Neural progenitor cell (in vitro differentiated cells): Measurements from ENCODE around the gene LTBP2. TPM values are rescaled to one million over a fixed set of nuclear protein-coding genes. Genes with fewer than 3 reads are reported as not detected.

Source experiments
- DNase-seq: peaks from one replicate; pipeline ENCODE4 v3.0.0-alpha.2; 2016; ENCODE audit warnings: low spot score
- H2AFZ ChIP-seq: fragments of 200-600 bp; sonication (generic); replicated peaks from 2 replicates; pipeline ENCODE4 v1.6.1; 2016; ENCODE audit warnings: antibody characterized with exemption
- H3F3A ChIP-seq: fragments of 200-600 bp; sonication (generic); 2 replicates; pipeline ENCODE4 v1.6.1; 2016; ENCODE audit warnings: antibody characterized with exemption, low read depth
- H3K27ac ChIP-seq: fragments of 200-600 bp; sonication (generic); 2 replicates; pipeline ENCODE4 v1.5.1; 2016; ENCODE audit warnings: mild to moderate bottlenecking
- H3K27me3 ChIP-seq: fragments of 200-600 bp; sonication (generic); 2 replicates; pipeline ENCODE4 v1.6.1; 2016; ENCODE audit warnings: mild to moderate bottlenecking, moderate library complexity
- H3K36me3 ChIP-seq: fragments of 200-600 bp; sonication (generic); 2 replicates; pipeline ENCODE4 v1.5.1; 2016
- H3K4me1 ChIP-seq: fragments of 200-600 bp; sonication (generic); 2 replicates; pipeline ENCODE4 v1.6.1; 2016; ENCODE audit warnings: mixed run types
- H3K4me2 ChIP-seq: fragments of 200-600 bp; sonication (generic); 2 replicates; pipeline ENCODE4 v1.6.1; 2016
- H3K4me3 ChIP-seq: fragments of 200-600 bp; sonication (generic); 2 replicates; pipeline ENCODE4 v1.5.1; 2016
- H3K79me2 ChIP-seq: fragments of 200-600 bp; sonication (generic); 2 replicates; pipeline ENCODE4 v1.6.1; 2016; ENCODE audit warnings: low read depth
- H3K9ac ChIP-seq: fragments of 200-600 bp; sonication (generic); 2 replicates; pipeline ENCODE4 v1.6.1; 2016
- H3K9me3 ChIP-seq: fragments of 200-600 bp; sonication (generic); 2 replicates; pipeline ENCODE4 v1.5.1; 2016; ENCODE audit warnings: low read depth
- H4K20me1 ChIP-seq: fragments of 200-600 bp; sonication (generic); 2 replicates; pipeline ENCODE4 v1.6.1; 2016; ENCODE audit warnings: low read depth
- H3K27ac Mint-ChIP-seq: 3 replicates; pipeline ENCODE4 v1.8.0; 2021; ENCODE audit warnings: mixed read lengths
- H3K27me3 Mint-ChIP-seq: 2 replicates; pipeline ENCODE4 v1.8.0; 2022; ENCODE audit warnings: low read depth, mild to moderate bottlenecking, inconsistent platforms, moderate library complexity, mixed read lengths; ENCODE audit not compliant: insufficient read depth
- H3K36me3 Mint-ChIP-seq: 3 replicates; pipeline ENCODE4 v1.8.0; 2021; ENCODE audit warnings: mixed read lengths
- H3K4me1 Mint-ChIP-seq: 3 replicates; pipeline ENCODE4 v1.8.0; 2021; ENCODE audit warnings: mixed read lengths
- H3K4me3 Mint-ChIP-seq: 3 replicates; pipeline ENCODE4 v1.8.0; 2021; ENCODE audit warnings: mild to moderate bottlenecking, moderate library complexity, mixed read lengths
- H3K9me3 Mint-ChIP-seq: 3 replicates; pipeline ENCODE4 v1.8.0; 2020; ENCODE audit warnings: mixed read lengths
- CTCF ChIP-seq: fragments of 200-600 bp; sonication (generic); IDR thresholded peaks from 2 replicates; pipeline ENCODE4 v1.5.1; 2017; ENCODE audit warnings: antibody characterized with exemption, mild to moderate bottlenecking
- EZH2 ChIP-seq: fragments of 200-600 bp; sonication (generic); IDR thresholded peaks from 2 replicates; pipeline ENCODE4 v1.6.1; 2017; ENCODE audit warnings: antibody characterized with exemption, mild to moderate bottlenecking, moderate library complexity
- EZH2phosphoT487 ChIP-seq: fragments of 200-600 bp; sonication (generic); IDR thresholded peaks from 2 replicates; pipeline ENCODE4 v1.6.1; 2017; ENCODE audit warnings: antibody characterized with exemption
- total RNA-seq: library from RNA; depleted of rRNA; stranded (reverse); fragments of >200 nt; gene quantifications from 2 replicates; pipeline ENCODE4 v1.2.3, GENCODE V29; 2015; ENCODE audit warnings: low replicate concordance

LTBP2 gene
- total RNA-seq, 1 donor from 2014 or later: 0.43 TPM

GRCh38 chr14:74569387-74569786 is 42.6 kb downstream of the LTBP2 start:
- H3K4me2 ChIP-seq: no peak overlapping the region
- H3K36me3 Mint-ChIP-seq: no peaks in the 10 kb centered on the region
- H4K20me1 ChIP-seq: no peaks in the 10 kb centered on the region
- TF ChIP-seq EZH2phosphoT487 (no peak), EZH2 (no peak), CTCF (no peak)
- H3K27me3 Mint-ChIP-seq: peaks cover 3% of the 10 kb centered on the region
- no peak overlapping the region for H2AFZ ChIP-seq
- H3K4me1 Mint-ChIP-seq: peaks cover 42% of the 10 kb centered on the region
- H3K27ac ChIP-seq: no peak overlapping the region
- H3F3A ChIP-seq: no peaks in the 10 kb centered on the region
- H3K27me3 ChIP-seq: no peaks in the 10 kb centered on the region
- H3K27ac Mint-ChIP-seq: peak overlapping the region; percentile 58
- no peaks in the 10 kb centered on the region for H3K4me1 ChIP-seq
- no peaks in the 10 kb centered on the region for H3K9me3 Mint-ChIP-seq
- no peak overlapping the region for H3K9ac ChIP-seq
- no peaks in the 10 kb centered on the region for H3K36me3 ChIP-seq
- no peaks in the 10 kb centered on the region for H3K9me3 ChIP-seq
- no peaks in the 10 kb centered on the region for H3K79me2 ChIP-seq
- no peak for DNase-seq
- no peak overlapping the region for H3K4me3 ChIP-seq
- H3K4me3 Mint-ChIP-seq: no peak overlapping the region

GRCh38 chr14:74568911-74569310 is 43.1 kb downstream of the LTBP2 start:
- H3K36me3 Mint-ChIP-seq: no peaks in the 10 kb centered on the region
- H3K4me1 ChIP-seq: no peaks in the 10 kb centered on the region
- no peaks in the 10 kb centered on the region for H3K27me3 ChIP-seq
- H3F3A ChIP-seq: no peaks in the 10 kb centered on the region
- no peaks in the 10 kb centered on the region for H3K9me3 Mint-ChIP-seq
- no peaks in the 10 kb centered on the region for H3K36me3 ChIP-seq
- H3K9me3 ChIP-seq: no peaks in the 10 kb centered on the region
- no peaks in the 10 kb centered on the region for H3K79me2 ChIP-seq
- DNase-seq: no peak
- TF ChIP-seq EZH2 (no peak), EZH2phosphoT487 (no peak), CTCF (no peak)
- H3K9ac ChIP-seq: no peak overlapping the region
- peaks cover 3% of the 10 kb centered on the region for H3K27me3 Mint-ChIP-seq
- no peaks in the 10 kb centered on the region for H4K20me1 ChIP-seq
- H3K4me3 Mint-ChIP-seq: no peak overlapping the region
- H3K27ac ChIP-seq: no peak overlapping the region
- no peak overlapping the region for H2AFZ ChIP-seq
- H3K4me2 ChIP-seq: no peak overlapping the region
- no peak overlapping the region for H3K4me3 ChIP-seq
- H3K4me1 Mint-ChIP-seq: peaks cover 38% of the 10 kb centered on the region
- H3K27ac Mint-ChIP-seq: no peak overlapping the region

- no peaks in the 10 kb centered on the region for H3K9me3 ChIP-seq
- H3K4me1 Mint-ChIP-seq: peaks cover 32% of the 10 kb centered on the region
- no peaks in the 10 kb centered on the region for H3K79me2 ChIP-seq
- H3K4me3 ChIP-seq: no peak overlapping the region
- H3K36me3 ChIP-seq: no peaks in the 10 kb centered on the region
- H3K27me3 ChIP-seq: no peaks in the 10 kb centered on the region
- H3K36me3 Mint-ChIP-seq: no peaks in the 10 kb centered on the region
- H3K27ac Mint-ChIP-seq: no peak overlapping the region
- H3K4me3 Mint-ChIP-seq: no peak overlapping the region
- H3F3A ChIP-seq: peaks cover 5% of the 10 kb centered on the region
- no peak for TF ChIP-seq EZH2
- no peak for TF ChIP-seq EZH2phosphoT487
- no peak for TF ChIP-seq CTCF
- no peak overlapping the region for H3K9ac ChIP-seq
- H3K4me2 ChIP-seq: no peak overlapping the region
- H3K27me3 Mint-ChIP-seq: peaks cover 6% of the 10 kb centered on the region
- no peak for DNase-seq
- no peak overlapping the region for H3K27ac ChIP-seq
- no peaks in the 10 kb centered on the region for H3K4me1 ChIP-seq
- no peak overlapping the region for H2AFZ ChIP-seq
- H4K20me1 ChIP-seq: no peaks in the 10 kb centered on the region
- no peaks in the 10 kb centered on the region for H3K9me3 Mint-ChIP-seq
Observed at GRCh38 chr14:74568380-74568649, 43.7 kb downstream of the LTBP2 start.
